Muscle of back (tissue), 11 donors: ENCODE data around the gene C1orf159. TPM values are rescaled to one million over a fixed set of nuclear protein-coding genes. Genes with fewer than 3 reads are reported as not detected.

Source experiments
- DNase-seq, 3 donors: peaks; one replicate each; pipeline versions ENCODE4 v3.0.0 to v3.0.0-alpha.2; 2013
- polyA plus RNA-seq, 10 donors: library from polyadenylated mRNA; unstranded; fragments of 120-200 nt; gene quantifications; one replicate each; pipeline ENCODE4 v1.2.1, GENCODE V29; 2013; ENCODE audit not compliant: insufficient read length in 10 of 10

C1orf159 gene
- polyA plus RNA-seq, 10 donors: 3.8 to 7.1 (median 4.6) TPM

DNA sequence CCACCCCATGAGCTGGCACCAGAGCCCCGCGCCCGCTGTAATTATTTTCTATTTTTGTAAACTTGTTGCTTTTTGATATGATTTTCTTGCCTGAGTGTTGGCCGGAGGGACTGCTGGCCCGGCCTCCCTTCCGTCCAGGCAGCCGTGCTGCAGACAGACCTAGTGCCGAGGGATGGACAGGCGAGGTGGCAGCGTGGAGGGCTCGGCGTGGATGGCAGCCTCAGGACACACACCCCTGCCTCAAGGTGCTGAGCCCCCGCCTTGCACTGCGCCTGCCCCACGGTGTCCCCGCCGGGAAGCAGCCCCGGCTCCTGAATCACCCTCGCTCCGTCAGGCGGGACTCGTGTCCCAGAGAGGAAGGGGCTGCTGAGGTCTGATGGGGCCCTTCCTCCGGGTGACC is 60.9 kb downstream of the C1orf159 start:
- no peak for DNase-seq

GRCh38 chr1:1054099-1054700 is 61.7 kb downstream of the C1orf159 start:
- no peak for DNase-seq

DNA sequence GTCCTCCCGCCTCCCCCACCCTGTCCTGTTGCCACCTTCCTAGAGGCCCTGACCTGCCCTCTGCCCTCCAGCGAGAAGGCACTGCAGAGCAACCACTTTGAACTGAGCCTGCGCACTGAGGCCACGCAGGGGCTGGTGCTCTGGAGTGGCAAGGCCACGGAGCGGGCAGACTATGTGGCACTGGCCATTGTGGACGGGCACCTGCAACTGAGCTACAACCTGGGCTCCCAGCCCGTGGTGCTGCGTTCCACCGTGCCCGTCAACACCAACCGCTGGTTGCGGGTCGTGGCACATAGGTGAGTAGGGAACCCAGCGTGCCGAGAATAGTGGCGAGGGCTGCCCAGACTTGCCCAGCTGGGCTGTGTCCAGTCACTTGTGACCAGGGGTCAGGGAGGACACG is 62.2 kb downstream of the C1orf159 start:
- DNase-seq: no peak

DNA sequence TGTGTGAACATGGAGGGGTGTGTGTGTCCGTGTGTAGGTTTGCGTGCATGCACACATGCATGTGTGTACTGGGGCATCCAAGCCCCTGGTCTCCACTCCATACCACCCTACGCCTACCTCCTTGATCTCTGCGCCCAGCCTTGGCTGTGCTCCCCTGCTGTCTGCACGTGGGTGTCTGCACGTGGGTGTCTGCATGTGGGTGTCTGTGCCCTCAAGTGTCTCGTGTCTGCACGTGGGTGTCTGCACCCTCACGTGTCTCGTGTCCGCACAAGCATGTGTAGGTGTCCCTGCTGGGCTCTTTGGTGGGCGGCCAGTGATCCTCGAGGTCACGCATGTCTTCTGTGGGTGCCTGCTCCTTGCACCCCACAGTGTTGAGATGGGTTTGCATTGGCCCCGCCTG is 62.9 kb downstream of the C1orf159 start:
- no peak for DNase-seq

DNA sequence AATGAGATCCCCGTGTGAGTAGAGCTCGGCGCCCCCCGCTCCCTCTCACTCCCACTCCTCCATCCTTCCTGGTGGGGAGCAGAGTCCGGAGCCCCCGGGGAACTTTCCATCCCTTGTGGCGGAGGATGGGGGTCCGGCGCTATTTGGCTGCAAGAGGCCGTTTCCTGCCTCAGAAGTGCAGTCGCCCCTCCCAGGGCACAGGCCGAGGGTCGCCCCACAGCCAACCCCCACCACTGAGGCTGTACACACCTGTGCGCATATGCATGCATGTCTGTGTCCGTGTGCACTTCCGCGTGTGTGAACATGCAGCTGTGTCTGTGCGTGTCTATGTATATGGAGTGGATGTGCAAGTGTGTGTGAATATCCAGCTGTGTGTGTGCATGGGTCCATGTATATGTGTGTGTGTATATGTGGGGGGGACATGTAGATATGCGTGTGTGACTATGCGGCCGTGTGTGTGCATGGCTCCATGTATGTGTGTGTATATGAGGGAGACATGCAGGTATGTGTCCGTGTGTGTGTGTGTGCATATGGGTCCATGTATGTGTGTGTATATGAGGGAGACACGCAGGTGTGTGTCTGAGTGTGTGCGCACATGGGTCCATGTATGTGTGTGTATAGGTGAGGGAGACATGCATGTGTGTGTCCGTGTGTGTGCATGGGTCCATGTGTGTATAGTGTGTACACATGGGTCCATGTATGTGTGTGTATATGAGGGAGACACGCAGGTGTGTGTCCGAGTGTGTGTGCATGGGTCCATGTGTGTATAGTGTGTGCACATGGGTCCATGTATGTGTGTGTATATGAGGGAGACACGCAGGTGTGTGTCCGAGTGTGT is 63.7 kb downstream of the C1orf159 start:
- DNase-seq: no peak

GRCh38 chr1:1051127-1051810 is 64.6 kb downstream of the C1orf159 start:
- no peak for DNase-seq

- no peak for DNase-seq
These were observed 65.3 kb downstream of the C1orf159 start for GRCh38 chr1:1050577-1051052.

DNA sequence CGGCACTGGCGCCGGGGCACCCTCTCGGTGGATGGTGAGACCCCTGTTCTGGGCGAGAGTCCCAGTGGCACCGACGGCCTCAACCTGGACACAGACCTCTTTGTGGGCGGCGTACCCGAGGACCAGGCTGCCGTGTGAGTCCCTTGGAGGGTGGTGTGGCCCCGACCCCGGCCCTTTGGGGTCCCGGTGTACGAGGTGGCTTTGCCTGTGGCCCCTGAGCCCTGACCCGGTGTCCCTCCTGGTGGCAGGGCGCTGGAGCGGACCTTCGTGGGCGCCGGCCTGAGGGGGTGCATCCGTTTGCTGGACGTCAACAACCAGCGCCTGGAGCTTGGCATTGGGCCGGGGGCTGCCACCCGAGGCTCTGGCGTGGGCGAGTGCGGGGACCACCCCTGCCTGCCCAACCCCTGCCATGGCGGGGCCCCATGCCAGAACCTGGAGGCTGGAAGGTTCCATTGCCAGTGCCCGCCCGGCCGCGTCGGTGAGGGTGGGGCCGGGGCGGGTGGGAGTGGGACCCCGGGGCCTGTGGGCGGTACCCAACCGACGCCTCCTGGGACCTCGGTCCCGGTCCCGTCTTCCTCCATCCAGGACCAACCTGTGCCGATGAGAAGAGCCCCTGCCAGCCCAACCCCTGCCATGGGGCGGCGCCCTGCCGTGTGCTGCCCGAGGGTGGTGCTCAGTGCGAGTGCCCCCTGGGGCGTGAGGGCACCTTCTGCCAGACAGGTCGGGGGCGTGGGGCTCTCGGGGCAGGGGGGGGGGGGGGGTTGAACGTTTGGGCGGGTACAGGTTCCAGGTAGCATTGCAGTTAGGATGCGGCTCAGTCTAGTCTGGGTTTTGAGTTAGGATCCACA is 66.3 kb downstream of the C1orf159 start:
- DNase-seq: no peak

DNA sequence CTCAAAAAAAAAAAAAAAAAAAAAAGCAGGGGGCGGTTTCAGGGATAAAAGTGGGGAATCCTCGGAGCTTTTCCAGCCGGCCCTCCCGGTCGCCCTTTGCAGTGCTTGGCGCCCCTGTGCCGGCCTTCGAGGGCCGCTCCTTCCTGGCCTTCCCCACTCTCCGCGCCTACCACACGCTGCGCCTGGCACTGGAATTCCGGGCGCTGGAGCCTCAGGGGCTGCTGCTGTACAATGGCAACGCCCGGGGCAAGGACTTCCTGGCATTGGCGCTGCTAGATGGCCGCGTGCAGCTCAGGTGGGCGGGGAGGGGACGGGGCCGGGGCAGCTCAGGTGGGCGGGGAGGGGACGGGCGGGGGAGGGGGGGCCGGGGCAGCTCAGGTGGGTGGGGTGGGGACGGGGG is 67.1 kb downstream of the C1orf159 start:
- no peak for DNase-seq

DNA sequence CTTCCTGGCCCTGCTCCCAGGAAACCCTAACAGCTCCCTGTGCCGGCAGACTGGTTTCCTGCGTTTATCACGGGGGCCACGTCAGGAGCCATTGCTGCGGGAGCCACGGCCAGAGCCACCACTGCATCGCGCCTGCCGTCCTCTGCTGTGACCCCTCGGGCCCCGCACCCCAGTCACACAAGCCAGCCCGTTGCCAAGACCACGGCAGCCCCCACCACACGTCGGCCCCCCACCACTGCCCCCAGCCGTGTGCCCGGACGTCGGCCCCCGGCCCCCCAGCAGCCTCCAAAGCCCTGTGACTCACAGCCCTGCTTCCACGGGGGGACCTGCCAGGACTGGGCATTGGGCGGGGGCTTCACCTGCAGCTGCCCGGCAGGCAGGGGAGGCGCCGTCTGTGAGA is 67.9 kb downstream of the C1orf159 start:
- DNase-seq: no peak

GRCh38 chr1:1047407-1047806 is 68.5 kb downstream of the C1orf159 start:
- no peak for DNase-seq

DNA sequence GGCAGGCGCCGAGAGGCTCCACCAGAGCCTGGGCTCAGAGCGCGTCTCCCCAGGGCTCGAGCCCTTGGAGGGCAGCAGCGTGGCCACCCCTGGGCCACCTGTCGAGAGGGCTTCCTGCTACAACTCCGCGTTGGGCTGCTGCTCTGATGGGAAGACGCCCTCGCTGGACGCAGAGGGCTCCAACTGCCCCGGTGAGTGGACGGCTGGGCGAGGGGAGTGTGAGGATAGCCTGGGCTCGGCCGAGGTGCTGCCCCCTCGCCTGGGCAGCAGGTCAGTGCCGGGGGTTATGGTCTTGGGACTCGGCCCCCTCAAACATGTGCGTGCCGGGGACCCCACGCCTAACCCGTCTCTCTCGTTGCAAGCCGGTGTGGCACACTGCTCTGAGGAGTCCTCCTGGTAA is 69.1 kb downstream of the C1orf159 start:
- no peak for DNase-seq

- DNase-seq: no peak
These were observed 69.6 kb downstream of the C1orf159 start for GRCh38 chr1:1046243-1046642.

GRCh38 chr1:1045129-1045528 is 70.8 kb downstream of the C1orf159 start:
- DNase-seq: no peak

GRCh38 chr1:1044455-1045078 is 71.3 kb downstream of the C1orf159 start:
- DNase-seq: no peak

GRCh38 chr1:1043921-1044320 is 72.0 kb downstream of the C1orf159 start:
- DNase-seq: no peak

- no peak for DNase-seq
These were observed 72.5 kb downstream of the C1orf159 start for GRCh38 chr1:1043411-1043810.

- no peak for DNase-seq
These were observed 73.1 kb downstream of the C1orf159 start for GRCh38 chr1:1042835-1043234.

- no peak for DNase-seq
These were observed 74.0 kb downstream of the C1orf159 start for GRCh38 chr1:1041873-1042272.

DNA sequence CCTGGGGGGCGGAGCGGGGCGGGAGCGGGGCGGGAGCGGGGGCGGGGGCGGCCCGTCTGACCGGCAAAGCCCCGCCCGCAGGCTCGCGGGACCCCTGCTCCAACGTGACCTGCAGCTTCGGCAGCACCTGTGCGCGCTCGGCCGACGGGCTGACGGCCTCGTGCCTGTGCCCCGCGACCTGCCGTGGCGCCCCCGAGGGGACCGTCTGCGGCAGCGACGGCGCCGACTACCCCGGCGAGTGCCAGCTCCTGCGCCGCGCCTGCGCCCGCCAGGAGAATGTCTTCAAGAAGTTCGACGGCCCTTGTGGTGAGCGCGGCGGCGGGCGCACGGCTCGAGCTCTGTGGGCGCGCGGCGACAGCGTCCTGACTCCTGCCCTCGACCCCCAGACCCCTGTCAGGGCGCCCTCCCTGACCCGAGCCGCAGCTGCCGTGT is 74.8 kb downstream of the C1orf159 start:
- no peak for DNase-seq
